ENCODE results near the gene TTC39C.
"Not testable (repeated sequence)": the region's sequence is repeated elsewhere in the genome, so short reads cannot be mapped to it uniquely, and the experiment has no call there.

Gene TTC39C

DNA sequence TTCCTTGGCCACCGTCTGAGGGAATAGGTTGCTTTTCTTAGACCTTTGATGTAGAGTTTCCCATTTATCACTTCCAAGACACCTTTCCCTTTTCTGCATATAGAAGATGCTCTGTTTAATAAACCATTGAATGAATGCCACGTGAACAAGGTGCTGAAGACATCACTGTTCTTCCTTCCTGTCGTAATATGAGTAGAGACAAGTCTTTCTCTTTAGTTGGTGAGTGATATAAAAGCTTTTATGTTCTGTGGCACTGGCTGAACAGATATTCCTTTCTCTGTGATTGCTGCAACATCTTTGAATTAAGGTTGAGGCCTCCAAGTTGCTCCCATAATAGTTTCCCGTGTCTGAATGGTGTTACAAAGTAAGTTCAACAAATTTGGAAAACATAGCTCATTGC lies 38.7 kb downstream of the TTC39C start:
- DNase-seq (ENCODE audit: insufficient read length, low spot score): no peak
- TF ChIP-seq, protein P1, sequence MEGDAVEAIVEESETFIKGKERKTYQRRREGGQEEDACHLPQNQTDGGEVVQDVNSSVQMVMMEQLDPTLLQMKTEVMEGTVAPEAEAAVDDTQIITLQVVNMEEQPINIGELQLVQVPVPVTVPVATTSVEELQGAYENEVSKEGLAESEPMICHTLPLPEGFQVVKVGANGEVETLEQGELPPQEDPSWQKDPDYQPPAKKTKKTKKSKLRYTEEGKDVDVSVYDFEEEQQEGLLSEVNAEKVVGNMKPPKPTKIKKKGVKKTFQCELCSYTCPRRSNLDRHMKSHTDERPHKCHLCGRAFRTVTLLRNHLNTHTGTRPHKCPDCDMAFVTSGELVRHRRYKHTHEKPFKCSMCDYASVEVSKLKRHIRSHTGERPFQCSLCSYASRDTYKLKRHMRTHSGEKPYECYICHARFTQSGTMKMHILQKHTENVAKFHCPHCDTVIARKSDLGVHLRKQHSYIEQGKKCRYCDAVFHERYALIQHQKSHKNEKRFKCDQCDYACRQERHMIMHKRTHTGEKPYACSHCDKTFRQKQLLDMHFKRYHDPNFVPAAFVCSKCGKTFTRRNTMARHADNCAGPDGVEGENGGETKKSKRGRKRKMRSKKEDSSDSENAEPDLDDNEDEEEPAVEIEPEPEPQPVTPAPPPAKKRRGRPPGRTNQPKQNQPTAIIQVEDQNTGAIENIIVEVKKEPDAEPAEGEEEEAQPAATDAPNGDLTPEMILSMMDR (IDR thresholded peaks at IDR 0.05; ENCODE audit: insufficient read depth, missing control alignments): no peak
- FAIRE-seq: peak; percentile 41

- TF ChIP-seq, protein P1 (IDR thresholded peaks at IDR 0.05; ENCODE audit: insufficient read depth, missing control alignments): no peak
- no peak for DNase-seq (ENCODE audit: insufficient read length, low spot score)
- FAIRE-seq: no peak
These were observed 39.6 kb downstream of the TTC39C start for GRCh38 chr18:24054130-24054529.

- FAIRE-seq: no peak
- DNase-seq (ENCODE audit: insufficient read length, low spot score): no peak
- TF ChIP-seq, protein P1 (IDR thresholded peaks at IDR 0.05; ENCODE audit: insufficient read depth, missing control alignments): no peak
These were observed 40.7 kb downstream of the TTC39C start for GRCh38 chr18:24055009-24055804.

GRCh38 chr18:24055878-24056277 lies 41.3 kb downstream of the TTC39C start:
- no peak for FAIRE-seq
- no peak for DNase-seq (ENCODE audit: insufficient read length, low spot score)
- TF ChIP-seq, protein P1 (IDR thresholded peaks at IDR 0.05; ENCODE audit: insufficient read depth, missing control alignments): no peak

GRCh38 chr18:24056506-24056905 lies 42.0 kb downstream of the TTC39C start:
- TF ChIP-seq, protein P1 (IDR thresholded peaks at IDR 0.05; ENCODE audit: insufficient read depth, missing control alignments): no peak
- no peak for DNase-seq (ENCODE audit: insufficient read length, low spot score)
- FAIRE-seq: no peak

DNA sequence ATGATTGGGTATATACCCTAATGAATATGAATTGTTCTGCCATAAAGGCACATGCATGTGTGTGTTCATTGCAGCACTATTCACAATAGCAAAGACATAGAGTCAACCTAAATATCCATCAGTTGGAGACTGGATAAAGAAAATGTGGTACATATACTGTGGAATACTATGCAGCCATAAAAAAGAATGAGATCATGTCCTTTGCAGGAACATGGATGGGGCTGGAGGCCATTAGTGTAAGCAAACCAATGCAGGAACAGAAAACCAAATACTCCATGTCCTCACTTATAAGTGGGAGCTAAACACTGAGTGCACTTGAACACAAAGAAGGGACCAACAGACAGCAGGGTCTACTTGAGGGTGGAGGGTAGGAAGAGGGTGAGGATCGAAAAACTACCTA lies 43.2 kb downstream of the TTC39C start:
- no peak for FAIRE-seq

DNA sequence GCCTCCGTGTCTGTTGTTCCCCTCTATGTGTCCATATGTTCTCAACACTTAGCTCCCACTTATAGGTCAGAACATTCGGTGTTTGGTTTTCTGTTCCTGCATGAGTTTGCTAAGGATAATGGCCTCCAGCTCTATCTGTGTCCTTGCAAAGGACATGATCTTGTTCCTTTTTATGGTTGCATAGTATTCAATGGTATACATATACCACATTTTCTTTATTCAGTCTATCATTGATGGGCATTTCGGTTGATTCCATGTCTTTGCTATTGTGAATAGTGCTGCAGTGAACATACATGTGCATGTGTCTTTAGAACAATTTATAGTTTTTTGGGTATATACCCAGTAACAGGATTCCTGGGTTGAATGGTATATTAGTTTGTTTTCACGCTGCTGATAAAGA lies 44.8 kb downstream of the TTC39C start:
- not testable (repeated sequence) for FAIRE-seq; DNase-seq (ENCODE audit: insufficient read length, low spot score)

More for the DNA sequence above, 43.2 kb downstream of the TTC39C start:
- TF ChIP-seq, protein P1 (IDR thresholded peaks at IDR 0.05; ENCODE audit: insufficient read depth, missing control alignments): no peak
- DNase-seq (ENCODE audit: insufficient read length, low spot score): no peak
